ENCODE measurements around the gene CGB5.
"Not testable (repeated sequence)": the region's sequence is repeated elsewhere in the genome, so short reads cannot be mapped to it uniquely, and the experiment has no call there.

The CGB5 gene

GRCh38 chr19:49073514-49074378, 30.1 kb downstream of the CGB5 start:
- FAIRE-seq (no peak), DNase-seq (ENCODE audit: insufficient read length, low spot score) (no peak)
- no peak for TF ChIP-seq POLR2AphosphoS5 (IDR thresholded peaks at IDR 0.05; ENCODE audit: low read depth, low read length)
- TF ChIP-seq PAX5 (IDR thresholded peaks at IDR 0.05; ENCODE audit: insufficient read depth, low read length, severe bottlenecking), result no peak
- TF ChIP-seq TAF1 (IDR thresholded peaks at IDR 0.05; ENCODE audit: low read depth, low read length), result no peak
- no peak for TF ChIP-seq SPI1 (IDR thresholded peaks at IDR 0.05; ENCODE audit: low read depth, low read length)

- FAIRE-seq, result peak; percentile 9
- DNase-seq (ENCODE audit: insufficient read length, low spot score), result not testable (repeated sequence)
Observed at GRCh38 chr19:49074869-49075268, 31.2 kb downstream of the CGB5 start.

GRCh38 chr19:49080392-49080791, 36.7 kb downstream of the CGB5 start:
- DNase-seq (ENCODE audit: insufficient read length, low spot score) (no peak), FAIRE-seq (no peak)
- TF ChIP-seq TAF1 (IDR thresholded peaks at IDR 0.05; ENCODE audit: low read depth, low read length) (no peak), POU2F2 (IDR thresholded peaks at IDR 0.05; ENCODE audit: low read depth, low read length) (no peak), POLR2A (IDR thresholded peaks at IDR 0.05; ENCODE audit: low read depth, low read length) (no peak), PAX5 (IDR thresholded peaks at IDR 0.05; ENCODE audit: insufficient read depth, low read length, severe bottlenecking) (no peak), POLR2AphosphoS5 (IDR thresholded peaks at IDR 0.05; ENCODE audit: low read depth, low read length) (no peak), SPI1 (IDR thresholded peaks at IDR 0.05; ENCODE audit: low read depth, low read length) (no peak)

GRCh38 chr19:49081273-49081672, 37.6 kb downstream of the CGB5 start:
- TF ChIP-seq POLR2A (IDR thresholded peaks at IDR 0.05; ENCODE audit: low read depth, low read length), result no peak
- no peak for TF ChIP-seq TAF1 (IDR thresholded peaks at IDR 0.05; ENCODE audit: low read depth, low read length)
- no peak for TF ChIP-seq POLR2AphosphoS5 (IDR thresholded peaks at IDR 0.05; ENCODE audit: low read depth, low read length)
- TF ChIP-seq PAX5 (IDR thresholded peaks at IDR 0.05; ENCODE audit: insufficient read depth, low read length, severe bottlenecking), result no peak
- no peak for TF ChIP-seq SPI1 (IDR thresholded peaks at IDR 0.05; ENCODE audit: low read depth, low read length)
- no peak for TF ChIP-seq POU2F2 (IDR thresholded peaks at IDR 0.05; ENCODE audit: low read depth, low read length)
- FAIRE-seq (no peak), DNase-seq (ENCODE audit: insufficient read length, low spot score) (no peak)

GRCh38 chr19:49084206-49085019, 40.8 kb downstream of the CGB5 start:
- FAIRE-seq (no peak), DNase-seq (ENCODE audit: insufficient read length, low spot score) (no peak)
- no peak for TF ChIP-seq TAF1 (IDR thresholded peaks at IDR 0.05; ENCODE audit: low read depth, low read length)
- no peak for TF ChIP-seq POLR2A (IDR thresholded peaks at IDR 0.05; ENCODE audit: low read depth, low read length)
- no peak for TF ChIP-seq POU2F2 (IDR thresholded peaks at IDR 0.05; ENCODE audit: low read depth, low read length)
- no peak for TF ChIP-seq SPI1 (IDR thresholded peaks at IDR 0.05; ENCODE audit: low read depth, low read length)
- TF ChIP-seq POLR2AphosphoS5 (IDR thresholded peaks at IDR 0.05; ENCODE audit: low read depth, low read length), result no peak
- TF ChIP-seq PAX5 (IDR thresholded peaks at IDR 0.05; ENCODE audit: insufficient read depth, low read length, severe bottlenecking), result no peak

GRCh38 chr19:49085020-49085867, 41.6 kb downstream of the CGB5 start, which contains the start of gene SNRNP70:
TSS of gene SNRNP70 (plus strand) at chr19:49085451. CDS start at chr19:49086415, 964 bp downstream.
- peak; percentile 99 for DNase-seq (ENCODE audit: insufficient read length, low spot score)
- TF ChIP-seq POLR2AphosphoS5 (IDR thresholded peaks at IDR 0.05; ENCODE audit: low read depth, low read length) (peak; percentile 95), POU2F2 (IDR thresholded peaks at IDR 0.05; ENCODE audit: low read depth, low read length) (peak; percentile 68), TAF1 (IDR thresholded peaks at IDR 0.05; ENCODE audit: low read depth, low read length) (peak; percentile 97), POLR2A (IDR thresholded peaks at IDR 0.05; ENCODE audit: low read depth, low read length) (peak; percentile 95), PAX5 (IDR thresholded peaks at IDR 0.05; ENCODE audit: insufficient read depth, low read length, severe bottlenecking) (peak; percentile 57), SPI1 (IDR thresholded peaks at IDR 0.05; ENCODE audit: low read depth, low read length) (0 out of 2 replicates have a peak, but pooled peaks have one; percentile 9)
- FAIRE-seq, result peak; percentile 99

- no peak for DNase-seq (ENCODE audit: insufficient read length, low spot score)
- TF ChIP-seq POLR2AphosphoS5 (IDR thresholded peaks at IDR 0.05; ENCODE audit: low read depth, low read length), result no peak
- no peak for TF ChIP-seq POLR2A (IDR thresholded peaks at IDR 0.05; ENCODE audit: low read depth, low read length)
- no peak for TF ChIP-seq TAF1 (IDR thresholded peaks at IDR 0.05; ENCODE audit: low read depth, low read length)
- TF ChIP-seq POU2F2 (IDR thresholded peaks at IDR 0.05; ENCODE audit: low read depth, low read length), result no peak
- TF ChIP-seq PAX5 (IDR thresholded peaks at IDR 0.05; ENCODE audit: insufficient read depth, low read length, severe bottlenecking), result no peak
- no peak for TF ChIP-seq SPI1 (IDR thresholded peaks at IDR 0.05; ENCODE audit: low read depth, low read length)
Observed at GRCh38 chr19:49085868-49086232, 42.2 kb downstream of the CGB5 start.

GRCh38 chr19:49086296-49086695, 42.6 kb downstream of the CGB5 start:
- FAIRE-seq (no peak), DNase-seq (ENCODE audit: insufficient read length, low spot score) (no peak)
- TF ChIP-seq POU2F2 (IDR thresholded peaks at IDR 0.05; ENCODE audit: low read depth, low read length) (no peak), TAF1 (IDR thresholded peaks at IDR 0.05; ENCODE audit: low read depth, low read length) (no peak), PAX5 (IDR thresholded peaks at IDR 0.05; ENCODE audit: insufficient read depth, low read length, severe bottlenecking) (no peak)

More at GRCh38 chr19:49085868-49086232, 42.2 kb downstream of the CGB5 start:
- FAIRE-seq, result no peak

Data from GM12891 (cell line).